OCI-LY1 (cell line): ENCODE measurements around the gene JUNB.

Experiments used
- H2AFZ ChIP-seq: fragments of 200-600 bp; sonication (generic), shearing (Covaris generic); 2 replicates; pipeline ENCODE4 v1.6.0; 2014; ENCODE audit warnings: antibody characterized with exemption, mild to moderate bottlenecking, low read length
- H3F3A ChIP-seq: fragments of 200-600 bp; sonication (generic), shearing (Covaris generic); 2 replicates; pipeline ENCODE4 v1.6.0; 2014; ENCODE audit warnings: mild to moderate bottlenecking, antibody characterized with exemption, low read length, moderate library complexity; ENCODE audit not compliant: insufficient read depth
- H3K27ac ChIP-seq: fragments of 200-600 bp; sonication (generic); 2 replicates; pipeline ENCODE4 v1.5.1; 2014; ENCODE audit warnings: low read length, mixed run types, mild to moderate bottlenecking, low read depth; ENCODE audit not compliant: poor library complexity, severe bottlenecking
- H3K27me3 ChIP-seq: fragments of 200-600 bp; sonication (generic); 2 replicates; pipeline ENCODE4 v1.6.0; 2014; ENCODE audit warnings: antibody characterized with exemption, mild to moderate bottlenecking, low read length, moderate library complexity; ENCODE audit not compliant: insufficient read depth
- H3K36me3 ChIP-seq: fragments of 200-600 bp; sonication (generic); 2 replicates; pipeline ENCODE4 v1.6.1; 2014; ENCODE audit warnings: mild to moderate bottlenecking, antibody characterized with exemption, low read length, moderate library complexity, mixed read lengths; ENCODE audit not compliant: insufficient read depth
- H3K4me1 ChIP-seq: fragments of 200-600 bp; sonication (generic); 2 replicates; pipeline ENCODE4 v1.5.1; 2014; ENCODE audit warnings: mild to moderate bottlenecking, low read length, moderate library complexity; ENCODE audit not compliant: insufficient read depth, severe bottlenecking
- H3K4me2 ChIP-seq: fragments of 200-600 bp; sonication (generic), shearing (Covaris generic); 2 replicates; pipeline ENCODE4 v1.6.1; 2014; ENCODE audit warnings: low read length
- H3K4me3 ChIP-seq: fragments of 200-600 bp; sonication (generic); 2 replicates; pipeline ENCODE4 v1.5.1; 2014; ENCODE audit warnings: low read length, low read depth, mild to moderate bottlenecking, mixed read lengths; ENCODE audit not compliant: poor library complexity, severe bottlenecking
- H3K79me2 ChIP-seq: fragments of 200-600 bp; shearing (Covaris generic); 2 replicates; pipeline ENCODE4 v1.6.1; 2016; ENCODE audit warnings: mixed run types, low read length, mixed read lengths; ENCODE audit not compliant: insufficient read depth
- H3K9ac ChIP-seq: fragments of 200-600 bp; sonication (generic), shearing (Covaris generic); 2 replicates; pipeline ENCODE4 v1.6.1; 2014; ENCODE audit warnings: mild to moderate bottlenecking, low read length, mixed read lengths
- H3K9me2 ChIP-seq: fragments of 200-600 bp; sonication (generic), shearing (Covaris generic); 2 replicates; pipeline ENCODE4 v1.6.1; 2014; ENCODE audit warnings: low read depth, mild to moderate bottlenecking, low read length, mixed read lengths
- H3K9me3 ChIP-seq: fragments of 200-600 bp; shearing (Covaris generic); 2 replicates; pipeline ENCODE4 v1.6.1; 2014; ENCODE audit warnings: low read length, mixed read lengths
- H4K20me1 ChIP-seq: fragments of 200-600 bp; sonication (generic), shearing (Covaris generic); 2 replicates; pipeline ENCODE4 v1.6.0; 2016; ENCODE audit warnings: mild to moderate bottlenecking, low read length; ENCODE audit not compliant: insufficient read depth
- EZH2 ChIP-seq: fragments of 200-600 bp; sonication (generic), shearing (Covaris generic); IDR thresholded peaks from 2 replicates; pipeline ENCODE4 v1.8.0; 2017; ENCODE audit warnings: borderline replicate concordance, mixed run types, mild to moderate bottlenecking, antibody characterized with exemption, low read length, moderate library complexity, mixed read lengths
- TF ChIP-seq, protein P1 (sequence below): fragments of 200-600 bp; sonication (generic), shearing (Covaris generic); IDR thresholded peaks from 2 replicates; pipeline ENCODE4 v1.5.1; 2017; ENCODE audit warnings: mild to moderate bottlenecking, antibody characterized with exemption, low read length, moderate library complexity, mixed read lengths

Gene JUNB

DNA sequence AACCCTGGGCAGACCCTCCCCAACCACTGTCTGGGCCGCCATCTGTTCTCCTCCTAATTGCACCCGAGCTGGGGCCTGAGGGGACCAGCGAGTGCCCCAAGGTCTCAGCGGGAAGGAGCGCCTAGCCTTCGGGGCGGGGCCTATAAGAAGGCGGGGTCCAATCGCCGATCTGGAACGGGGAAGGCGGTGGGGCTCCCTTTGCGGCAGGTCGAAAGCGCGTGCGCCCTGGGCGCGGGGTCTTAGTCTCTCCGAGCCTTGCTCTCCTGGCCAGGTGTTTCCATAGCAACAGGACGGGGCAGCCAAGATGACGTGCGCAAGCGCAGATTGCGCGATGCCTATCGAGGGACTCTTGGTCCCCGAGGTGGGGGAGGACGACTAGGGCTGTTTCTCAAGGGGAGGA is 49.8 kb downstream of the JUNB start:
- no peaks in the 10 kb centered on the region for H3K9me2 ChIP-seq
- H3K9me3 ChIP-seq = no peaks in the 10 kb centered on the region
- H3K79me2 ChIP-seq = no peaks in the 10 kb centered on the region
- peaks cover 35% of the 10 kb centered on the region for H3K36me3 ChIP-seq
- H4K20me1 ChIP-seq = no peaks in the 10 kb centered on the region
- H3K9ac ChIP-seq = no peak overlapping the region
- H3F3A ChIP-seq = 0 out of 2 replicates have a peak, but pooled peaks cover 7% of the 10 kb centered on the region
- H2AFZ ChIP-seq = no peak overlapping the region
- H3K4me2 ChIP-seq = no peak overlapping the region
- no peaks in the 10 kb centered on the region for H3K27me3 ChIP-seq
- H3K4me1 ChIP-seq = peaks cover 36% of the 10 kb centered on the region
- H3K27ac ChIP-seq = no peak overlapping the region
- H3K4me3 ChIP-seq = no peak overlapping the region
- TF ChIP-seq, protein P1, sequence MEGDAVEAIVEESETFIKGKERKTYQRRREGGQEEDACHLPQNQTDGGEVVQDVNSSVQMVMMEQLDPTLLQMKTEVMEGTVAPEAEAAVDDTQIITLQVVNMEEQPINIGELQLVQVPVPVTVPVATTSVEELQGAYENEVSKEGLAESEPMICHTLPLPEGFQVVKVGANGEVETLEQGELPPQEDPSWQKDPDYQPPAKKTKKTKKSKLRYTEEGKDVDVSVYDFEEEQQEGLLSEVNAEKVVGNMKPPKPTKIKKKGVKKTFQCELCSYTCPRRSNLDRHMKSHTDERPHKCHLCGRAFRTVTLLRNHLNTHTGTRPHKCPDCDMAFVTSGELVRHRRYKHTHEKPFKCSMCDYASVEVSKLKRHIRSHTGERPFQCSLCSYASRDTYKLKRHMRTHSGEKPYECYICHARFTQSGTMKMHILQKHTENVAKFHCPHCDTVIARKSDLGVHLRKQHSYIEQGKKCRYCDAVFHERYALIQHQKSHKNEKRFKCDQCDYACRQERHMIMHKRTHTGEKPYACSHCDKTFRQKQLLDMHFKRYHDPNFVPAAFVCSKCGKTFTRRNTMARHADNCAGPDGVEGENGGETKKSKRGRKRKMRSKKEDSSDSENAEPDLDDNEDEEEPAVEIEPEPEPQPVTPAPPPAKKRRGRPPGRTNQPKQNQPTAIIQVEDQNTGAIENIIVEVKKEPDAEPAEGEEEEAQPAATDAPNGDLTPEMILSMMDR = no peak
- no peak for TF ChIP-seq EZH2

DNA sequence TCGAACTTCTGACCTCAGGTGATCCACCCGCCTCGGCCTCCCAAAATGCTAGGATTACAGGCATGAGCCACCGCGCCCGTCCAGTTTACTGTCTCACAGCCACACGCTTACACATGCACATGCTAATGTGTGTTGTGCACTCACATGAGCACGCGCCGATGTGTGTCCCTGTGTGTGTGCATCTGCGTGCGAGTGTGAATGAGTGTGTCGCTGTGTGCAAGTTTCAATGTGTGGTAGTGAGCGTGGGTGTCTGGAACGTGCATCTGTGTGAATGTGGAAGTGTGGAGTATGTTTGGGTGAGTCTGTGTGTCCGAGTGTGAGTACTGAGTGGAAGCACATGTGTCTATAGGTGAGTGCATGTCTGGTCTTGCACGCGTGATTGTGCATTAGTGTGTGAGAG is 51.2 kb downstream of the JUNB start:
- H3K4me3 ChIP-seq = no peak overlapping the region
- 0 out of 2 replicates have a peak, but pooled peaks cover 7% of the 10 kb centered on the region for H3F3A ChIP-seq
- H2AFZ ChIP-seq = no peak overlapping the region
- no peak overlapping the region for H3K9ac ChIP-seq
- H3K4me1 ChIP-seq = peaks cover 33% of the 10 kb centered on the region
- no peaks in the 10 kb centered on the region for H3K9me2 ChIP-seq
- peaks cover 35% of the 10 kb centered on the region for H3K36me3 ChIP-seq
- H3K4me2 ChIP-seq = no peak overlapping the region
- no peaks in the 10 kb centered on the region for H4K20me1 ChIP-seq
- TF ChIP-seq EZH2 = no peak
- no peaks in the 10 kb centered on the region for H3K79me2 ChIP-seq
- H3K27me3 ChIP-seq = no peaks in the 10 kb centered on the region
- H3K9me3 ChIP-seq = no peaks in the 10 kb centered on the region
- no peak overlapping the region for H3K27ac ChIP-seq
